Activated CD8-positive, alpha-beta T cell treated with anti-CD3 and anti-CD28 coated beads for 36 hours (primary cell): ENCODE measurements around the gene CCDC183. TPM values are rescaled to one million over a fixed set of nuclear protein-coding genes. Genes with fewer than 3 reads are reported as not detected.
"Not testable (repeated sequence)": the region's sequence is repeated elsewhere in the genome, so short reads cannot be mapped to it uniquely, and the experiment has no call there.

ENCODE experiments used
- ATAC-seq: fragments of 200-7000 bp; cut with Tn5 transposase; one replicate; pipeline ENCODE4 v1.10.0; 2021; ENCODE audit warnings: mild to moderate bottlenecking, moderate library complexity
- CTCF ChIA-PET: fragments of 350-600 bp; sonication (Branson Sonifier 250); formaldehyde crosslinking; loops from one replicate; lab custom pipeline; 2021; ENCODE audit warnings: antibody characterized with exemption; lab: Charles Lee
- POLR2A ChIA-PET: fragments of 350-600 bp; sonication (Branson Sonifier 250); formaldehyde crosslinking; loops from one replicate; lab custom pipeline; 2021; ENCODE audit warnings: antibody characterized with exemption; lab: Charles Lee
- DNase-seq: peaks from one replicate; pipeline ENCODE4 v3.0.0-alpha.2; 2020
- H3K27ac Mint-ChIP-seq: one replicate; pipeline ENCODE4 v1.8.0; 2021; ENCODE audit warnings: mild to moderate bottlenecking, mixed read lengths
- H3K27me3 Mint-ChIP-seq: one replicate; pipeline ENCODE4 v1.8.0; 2021; ENCODE audit warnings: mixed read lengths
- H3K36me3 Mint-ChIP-seq: one replicate; pipeline ENCODE4 v1.8.0; 2021; ENCODE audit warnings: low read depth, mixed read lengths
- H3K4me1 Mint-ChIP-seq: one replicate; pipeline ENCODE4 v1.8.0; 2021; ENCODE audit warnings: low read depth, mixed read lengths
- H3K4me3 Mint-ChIP-seq: one replicate; pipeline ENCODE4 v1.8.0; 2021; ENCODE audit warnings: mild to moderate bottlenecking, moderate library complexity, mixed read lengths
- H3K9me3 Mint-ChIP-seq: one replicate; pipeline ENCODE4 v1.8.0; 2021; ENCODE audit warnings: mixed read lengths
- CTCF ChIP-seq: fragments of 200-600 bp; IDR thresholded peaks from one replicate; pipeline ENCODE4 v1.8.0; 2022; ENCODE audit warnings: antibody characterized with exemption, mild to moderate bottlenecking
- intact Hi-C: fragments of 100-400 bp; cut with micrococcal nuclease; formaldehyde crosslinking; loops from one replicate; pipeline ENCODE4 v1.10.0; 2022
- total RNA-seq, 2 experiments: library from RNA; stranded (reverse); gene quantifications; one replicate each; pipeline ENCODE4 v1.2.3, GENCODE V29; 2021

CCDC183 gene
- total RNA-seq, 2 experiments from 2014 or later, result 0.20 to 0.34 TPM

GRCh38 chr9:136843801-136844740, 47.9 kb downstream of the CCDC183 start:
- Mint-ChIP-seq H3K4me3 (peak overlapping the region; percentile 46), H3K27me3 (peaks cover 17% of the 10 kb centered on the region), H3K4me1 (peaks cover 18% of the 10 kb centered on the region)
- intact Hi-C loops, result loop anchor here (5.0 kb wide), 1 partner anchor 57 kb away; no protein-coding TSS in a partner anchor
- CTCF ChIA-PET, result interaction anchor here (0.7 to 3.5 kb wide), 12 partner anchors 9 to 191 kb away, joined by 3 to 22 read pairs (median 7); partner anchors contain the start of gene RABL6
- peak; percentile 93 for TF ChIP-seq CTCF
- not testable (repeated sequence) for H3K27ac Mint-ChIP-seq, H3K9me3 Mint-ChIP-seq, H3K36me3 Mint-ChIP-seq
- ATAC-seq, result peak; percentile 7
- POLR2A ChIA-PET, result interaction anchor here (1.0 to 1.8 kb wide), 3 partner anchors 42 to 58 kb away, joined by 3 to 6 read pairs (median 5); partner anchors contain the start of gene TRAF2
- DNase-seq, result peak; percentile 76

DNA sequence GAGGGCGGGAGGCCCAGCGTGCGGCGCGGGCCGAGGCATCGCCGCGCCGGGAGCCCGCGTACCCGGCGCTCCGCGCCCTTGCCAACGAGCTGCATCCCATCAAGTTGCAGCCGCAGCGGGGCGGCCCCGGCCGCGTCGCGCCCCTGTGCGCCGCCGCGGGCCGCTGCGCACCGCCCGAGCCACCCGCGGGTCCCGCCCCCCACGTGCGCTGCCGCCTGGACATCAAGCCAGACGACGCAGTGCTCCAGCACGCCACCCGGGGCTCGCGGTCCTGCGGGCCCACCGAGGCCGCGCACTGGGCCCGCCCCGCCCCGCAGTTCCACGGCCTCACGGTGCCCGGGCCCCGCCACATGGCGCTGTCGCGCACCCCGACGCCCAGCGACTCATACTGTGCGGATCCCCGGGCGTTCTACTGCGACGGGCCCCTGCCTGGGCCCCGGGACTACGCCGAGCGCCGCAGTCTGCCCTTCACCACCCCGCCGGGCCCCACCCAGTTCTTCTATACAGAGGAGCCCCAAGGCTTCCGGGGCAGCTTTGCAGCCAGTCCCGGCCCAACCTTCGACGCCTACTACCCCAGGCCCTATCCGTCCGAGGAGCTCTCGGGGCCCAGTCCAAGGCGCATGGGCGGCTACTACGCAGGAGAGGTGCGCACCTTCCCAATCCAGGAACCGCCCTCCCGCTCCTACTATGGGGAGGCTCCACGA, 48.8 kb downstream of the CCDC183 start:
- intact Hi-C loops, result loop anchor here (5.0 kb wide), 2 partner anchors 57 to 58 kb away; no protein-coding TSS in a partner anchor
- H3K27me3 Mint-ChIP-seq, result peaks cover 17% of the 10 kb centered on the region
- TF ChIP-seq CTCF, result no peak
- no peaks in the 10 kb centered on the region for H3K9me3 Mint-ChIP-seq
- CTCF ChIA-PET, result interaction anchor here (0.8 to 3.5 kb wide), 8 partner anchors 12 to 190 kb away, joined by 3 to 22 read pairs (median 9); partner anchors contain the start of gene RABL6
- H3K27ac Mint-ChIP-seq, result no peak overlapping the region
- DNase-seq (peak; percentile 37), ATAC-seq (no peak)
- H3K36me3 Mint-ChIP-seq, result peaks cover 9% of the 10 kb centered on the region
- no peak overlapping the region for H3K4me3 Mint-ChIP-seq
- POLR2A ChIA-PET, result interaction anchor here (1.0 to 1.8 kb wide), 3 partner anchors 41 to 57 kb away, joined by 3 to 6 read pairs (median 5); partner anchors contain the start of gene TRAF2
- H3K4me1 Mint-ChIP-seq, result peaks cover 18% of the 10 kb centered on the region

DNA sequence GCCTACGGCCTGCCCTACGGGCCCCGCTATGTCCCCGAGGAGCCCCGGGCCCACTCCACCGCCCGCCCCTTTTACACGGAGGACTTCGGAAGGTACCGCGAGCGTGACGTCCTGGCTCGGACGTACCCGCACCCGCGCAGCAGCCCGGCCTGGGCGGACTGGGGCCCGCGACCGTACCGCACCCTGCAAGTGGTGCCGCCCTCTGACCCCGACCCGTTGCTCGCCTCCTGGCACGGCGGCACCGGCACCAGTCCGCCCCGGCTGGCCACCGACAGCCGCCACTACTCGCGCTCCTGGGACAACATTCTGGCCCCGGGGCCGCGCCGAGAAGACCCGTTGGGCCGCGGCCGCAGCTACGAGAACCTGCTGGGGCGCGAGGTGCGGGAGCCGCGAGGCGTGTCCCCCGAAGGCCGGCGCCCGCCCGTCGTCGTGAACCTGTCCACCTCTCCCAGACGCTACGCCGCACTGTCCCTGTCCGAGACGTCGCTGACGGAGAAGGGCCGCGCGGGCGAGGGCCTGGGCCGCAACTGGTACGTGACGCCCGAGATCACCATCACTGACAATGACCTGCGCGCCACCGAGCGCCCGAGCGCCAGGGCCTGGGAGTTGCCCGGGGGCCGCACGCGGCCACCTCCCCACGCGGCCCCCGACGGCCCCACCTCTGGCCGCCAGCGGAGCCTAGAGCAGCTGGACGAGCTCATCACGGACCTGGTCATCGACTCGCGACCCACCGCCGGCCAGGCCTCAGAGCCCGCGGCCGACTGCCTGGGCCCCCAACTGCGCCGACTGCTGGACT, 49.5 kb downstream of the CCDC183 start:
- no peak for TF ChIP-seq CTCF
- Mint-ChIP-seq H3K4me1 (peaks cover 16% of the 10 kb centered on the region), H3K27ac (no peak overlapping the region), H3K27me3 (peaks cover 17% of the 10 kb centered on the region), H3K9me3 (no peaks in the 10 kb centered on the region), H3K4me3 (no peak overlapping the region), H3K36me3 (peaks cover 11% of the 10 kb centered on the region)
- POLR2A ChIA-PET, result no interaction called here
- intact Hi-C loops, result loop anchor here (5.0 kb wide), 1 partner anchor 57 kb away; no protein-coding TSS in a partner anchor
- CTCF ChIA-PET, result interaction anchor here (1.2 to 3.1 kb wide), 2 partner anchors 39 to 183 kb away, joined by 3 to 9 read pairs; no protein-coding TSS in a partner anchor
- no peak for ATAC-seq
- no peak for DNase-seq

DNA sequence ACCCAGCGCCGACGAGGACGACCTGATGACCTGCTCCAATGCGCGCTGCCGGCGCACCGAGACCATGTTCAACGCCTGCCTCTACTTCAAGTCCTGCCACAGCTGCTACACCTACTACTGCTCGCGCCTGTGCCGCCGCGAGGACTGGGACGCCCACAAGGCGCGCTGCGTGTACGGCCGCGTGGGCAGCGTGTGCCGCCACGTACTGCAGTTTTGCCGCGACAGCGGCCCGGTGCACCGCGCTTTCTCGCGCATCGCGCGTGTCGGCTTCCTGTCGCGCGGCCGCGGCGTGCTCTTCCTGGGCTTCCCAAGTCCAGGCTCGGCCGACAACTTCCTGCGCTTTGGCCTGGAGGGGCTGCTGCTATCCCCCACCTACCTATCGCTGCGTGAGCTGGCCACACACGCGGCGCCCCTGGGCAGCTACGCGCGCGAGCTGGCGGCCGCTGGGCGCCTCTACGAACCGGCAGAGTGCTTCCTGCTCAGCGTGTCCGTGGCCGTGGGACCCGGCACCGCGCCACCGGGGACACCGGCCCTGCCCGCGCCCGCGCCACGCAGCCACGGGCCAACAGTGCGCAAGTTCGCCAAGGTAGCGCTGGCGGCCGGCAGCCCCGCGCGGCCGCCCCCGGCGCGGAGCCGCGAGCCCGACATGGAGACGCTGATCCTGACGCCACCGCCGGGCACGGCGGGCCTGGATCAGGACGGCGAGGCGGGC, 50.4 kb downstream of the CCDC183 start:
- no peak overlapping the region for H3K4me3 Mint-ChIP-seq
- intact Hi-C loops, result loop anchor here (5.0 kb wide), 1 partner anchor 56 kb away; no protein-coding TSS in a partner anchor
- peaks cover 17% of the 10 kb centered on the region for H3K27me3 Mint-ChIP-seq
- TF ChIP-seq CTCF, result no peak
- DNase-seq (no peak), ATAC-seq (no peak)
- CTCF ChIA-PET, result interaction anchor here (1.0 to 1.6 kb wide), 3 partner anchors 13 to 183 kb away, joined by 3 to 4 read pairs (median 3); no protein-coding TSS in a partner anchor
- peaks cover 16% of the 10 kb centered on the region for H3K4me1 Mint-ChIP-seq
- no peak overlapping the region for H3K27ac Mint-ChIP-seq
- H3K9me3 Mint-ChIP-seq, result no peaks in the 10 kb centered on the region
- POLR2A ChIA-PET, result interaction anchor here (0.9 to 2.6 kb wide), 2 partner anchors 15 to 39 kb away, joined by 4 to 8 read pairs; partner anchors contain the start of gene RABL6
- H3K36me3 Mint-ChIP-seq, result peaks cover 11% of the 10 kb centered on the region
